Activated naive CD8-positive, alpha-beta T cell treated with anti-CD3 and anti-CD28 coated beads for 36 hours (primary cell): Measurements from ENCODE around the gene CPD. TPM values are rescaled to one million over a fixed set of nuclear protein-coding genes. Genes with fewer than 3 reads are reported as not detected.
"Not testable (repeated sequence)": the region's sequence is repeated elsewhere in the genome, so short reads cannot be mapped to it uniquely, and the experiment has no call there.

ENCODE experiments used
- DNase-seq: peaks from one replicate; pipeline ENCODE4 v3.0.0; 2021
- H3K27ac Mint-ChIP-seq: one replicate; pipeline ENCODE4 v1.8.0; 2022; ENCODE audit warnings: mild to moderate bottlenecking, moderate library complexity, mixed read lengths
- H3K27me3 Mint-ChIP-seq: one replicate; pipeline ENCODE4 v1.8.0; 2022; ENCODE audit warnings: mild to moderate bottlenecking, mixed read lengths
- H3K36me3 Mint-ChIP-seq: one replicate; pipeline ENCODE4 v1.8.0; 2021; ENCODE audit warnings: mild to moderate bottlenecking, mixed read lengths
- H3K4me1 Mint-ChIP-seq: one replicate; pipeline ENCODE4 v1.8.0; 2021; ENCODE audit warnings: mixed read lengths
- H3K4me3 Mint-ChIP-seq: one replicate; pipeline ENCODE4 v1.8.0; 2022; ENCODE audit warnings: mild to moderate bottlenecking, moderate library complexity, mixed read lengths
- H3K9me3 Mint-ChIP-seq: one replicate; pipeline ENCODE4 v1.8.0; 2022; ENCODE audit warnings: mixed read lengths
- total RNA-seq, 2 experiments: library from RNA; stranded (reverse); gene quantifications; one replicate each; pipeline ENCODE4 v1.2.3, GENCODE V29; 2021

The CPD gene
- total RNA-seq, 2 experiments from 2014 or later, result 23.7 to 26.2 TPM

- H3K27ac Mint-ChIP-seq, result no peak overlapping the region
- DNase-seq, result no peak
- H3K27me3 Mint-ChIP-seq, result no peaks in the 10 kb centered on the region
- H3K4me3 Mint-ChIP-seq, result no peak overlapping the region
- H3K9me3 Mint-ChIP-seq, result no peaks in the 10 kb centered on the region
- peaks cover 7% of the 10 kb centered on the region for H3K4me1 Mint-ChIP-seq
- peaks cover 21% of the 10 kb centered on the region for H3K36me3 Mint-ChIP-seq
Observed at GRCh38 chr17:30389756-30390300, 11.1 kb downstream of the CPD start.

GRCh38 chr17:30391534-30391933 is 12.8 kb downstream of the CPD start:
- H3K4me3 Mint-ChIP-seq, result no peak overlapping the region
- H3K27ac Mint-ChIP-seq, result no peak overlapping the region
- H3K9me3 Mint-ChIP-seq, result no peaks in the 10 kb centered on the region
- no peaks in the 10 kb centered on the region for H3K27me3 Mint-ChIP-seq
- no peak for DNase-seq
- peaks cover 14% of the 10 kb centered on the region for H3K36me3 Mint-ChIP-seq
- H3K4me1 Mint-ChIP-seq, result peaks cover 17% of the 10 kb centered on the region

GRCh38 chr17:30393491-30393890 is 14.8 kb downstream of the CPD start:
- H3K9me3 Mint-ChIP-seq, result no peaks in the 10 kb centered on the region
- peaks cover 10% of the 10 kb centered on the region for H3K36me3 Mint-ChIP-seq
- H3K27ac Mint-ChIP-seq, result no peak overlapping the region
- H3K27me3 Mint-ChIP-seq, result no peaks in the 10 kb centered on the region
- H3K4me1 Mint-ChIP-seq, result peaks cover 19% of the 10 kb centered on the region
- H3K4me3 Mint-ChIP-seq, result no peak overlapping the region
- DNase-seq, result no peak

- Mint-ChIP-seq H3K9me3 (no peaks in the 10 kb centered on the region), H3K27me3 (no peaks in the 10 kb centered on the region), H3K4me3 (no peak overlapping the region), H3K36me3 (peaks cover 10% of the 10 kb centered on the region), H3K4me1 (peaks cover 19% of the 10 kb centered on the region), H3K27ac (no peak overlapping the region)
- DNase-seq, result no peak
Observed at GRCh38 chr17:30393911-30394867, 15.5 kb downstream of the CPD start.

- Mint-ChIP-seq H3K27ac (no peak overlapping the region), H3K4me1 (peaks cover 19% of the 10 kb centered on the region), H3K36me3 (peaks cover 9% of the 10 kb centered on the region), H3K4me3 (no peak overlapping the region), H3K27me3 (no peaks in the 10 kb centered on the region), H3K9me3 (no peaks in the 10 kb centered on the region)
- no peak for DNase-seq
Observed at GRCh38 chr17:30395398-30396022, 16.8 kb downstream of the CPD start.

- H3K27ac Mint-ChIP-seq, result no peak overlapping the region
- H3K4me3 Mint-ChIP-seq, result no peak overlapping the region
- H3K36me3 Mint-ChIP-seq, result peaks cover 9% of the 10 kb centered on the region
- H3K4me1 Mint-ChIP-seq, result peaks cover 19% of the 10 kb centered on the region
- DNase-seq, result no peak
- H3K27me3 Mint-ChIP-seq, result no peaks in the 10 kb centered on the region
- no peaks in the 10 kb centered on the region for H3K9me3 Mint-ChIP-seq
Observed at GRCh38 chr17:30396129-30396528, 17.4 kb downstream of the CPD start.

GRCh38 chr17:30396612-30397011 is 17.9 kb downstream of the CPD start:
- H3K4me1 Mint-ChIP-seq, result peaks cover 19% of the 10 kb centered on the region
- no peak overlapping the region for H3K27ac Mint-ChIP-seq
- no peaks in the 10 kb centered on the region for H3K9me3 Mint-ChIP-seq
- H3K36me3 Mint-ChIP-seq, result peaks cover 12% of the 10 kb centered on the region
- no peak for DNase-seq
- no peaks in the 10 kb centered on the region for H3K27me3 Mint-ChIP-seq
- no peak overlapping the region for H3K4me3 Mint-ChIP-seq

- Mint-ChIP-seq H3K27ac (no peak overlapping the region), H3K4me3 (no peak overlapping the region), H3K9me3 (peaks cover 2% of the 10 kb centered on the region), H3K27me3 (no peaks in the 10 kb centered on the region), H3K36me3 (peaks cover 27% of the 10 kb centered on the region), H3K4me1 (peaks cover 20% of the 10 kb centered on the region)
- DNase-seq, result no peak
Observed at GRCh38 chr17:30398328-30399041, 19.8 kb downstream of the CPD start.

GRCh38 chr17:30401097-30401496 is 22.4 kb downstream of the CPD start:
- no peak overlapping the region for H3K4me3 Mint-ChIP-seq
- peaks cover 4% of the 10 kb centered on the region for H3K9me3 Mint-ChIP-seq
- H3K27ac Mint-ChIP-seq, result no peak overlapping the region
- H3K4me1 Mint-ChIP-seq, result peaks cover 20% of the 10 kb centered on the region
- no peaks in the 10 kb centered on the region for H3K27me3 Mint-ChIP-seq
- H3K36me3 Mint-ChIP-seq, result peaks cover 27% of the 10 kb centered on the region
- no peak for DNase-seq

- DNase-seq, result no peak
- no peaks in the 10 kb centered on the region for H3K27me3 Mint-ChIP-seq
- peaks cover 25% of the 10 kb centered on the region for H3K4me1 Mint-ChIP-seq
- peaks cover 7% of the 10 kb centered on the region for H3K9me3 Mint-ChIP-seq
- H3K36me3 Mint-ChIP-seq, result peaks cover 53% of the 10 kb centered on the region
- no peak overlapping the region for H3K4me3 Mint-ChIP-seq
- no peak overlapping the region for H3K27ac Mint-ChIP-seq
Observed at GRCh38 chr17:30405161-30405560, 26.4 kb downstream of the CPD start.

- not testable (repeated sequence) for H3K9me3 Mint-ChIP-seq, H3K27me3 Mint-ChIP-seq, H3K4me3 Mint-ChIP-seq, DNase-seq, H3K27ac Mint-ChIP-seq
- H3K4me1 Mint-ChIP-seq, result peaks cover 42% of the 10 kb centered on the region
- peaks cover 58% of the 10 kb centered on the region for H3K36me3 Mint-ChIP-seq
Observed at GRCh38 chr17:30410627-30411026, 31.9 kb downstream of the CPD start.

GRCh38 chr17:30412008-30412496 is 33.3 kb downstream of the CPD start:
- Mint-ChIP-seq H3K4me1 (peaks cover 41% of the 10 kb centered on the region), H3K36me3 (peaks cover 59% of the 10 kb centered on the region)
- H3K9me3 Mint-ChIP-seq, H3K27ac Mint-ChIP-seq, DNase-seq, H3K4me3 Mint-ChIP-seq, H3K27me3 Mint-ChIP-seq: not testable (repeated sequence)

GRCh38 chr17:30413109-30413508 is 34.4 kb downstream of the CPD start:
- H3K4me1 Mint-ChIP-seq, result peaks cover 36% of the 10 kb centered on the region

GRCh38 chr17:30414486-30414885 is 35.8 kb downstream of the CPD start:
- no peak overlapping the region for H3K4me3 Mint-ChIP-seq
- H3K27me3 Mint-ChIP-seq, result no peaks in the 10 kb centered on the region
- peaks cover 41% of the 10 kb centered on the region for H3K36me3 Mint-ChIP-seq
- DNase-seq, result no peak
- no peak overlapping the region for H3K27ac Mint-ChIP-seq
- H3K4me1 Mint-ChIP-seq, result peaks cover 33% of the 10 kb centered on the region
- peaks cover 9% of the 10 kb centered on the region for H3K9me3 Mint-ChIP-seq

More at GRCh38 chr17:30413109-30413508, 34.4 kb downstream of the CPD start:
- Mint-ChIP-seq H3K9me3 (peaks cover 9% of the 10 kb centered on the region), H3K27ac (peak overlapping the region; percentile 77), H3K36me3 (peaks cover 49% of the 10 kb centered on the region), H3K4me3 (peak overlapping the region; percentile 4), H3K27me3 (no peaks in the 10 kb centered on the region)
- DNase-seq, result no peak

- no peak overlapping the region for H3K4me3 Mint-ChIP-seq
- peaks cover 6% of the 10 kb centered on the region for H3K9me3 Mint-ChIP-seq
- peaks cover 30% of the 10 kb centered on the region for H3K4me1 Mint-ChIP-seq
- DNase-seq, result no peak
- no peak overlapping the region for H3K27ac Mint-ChIP-seq
- no peaks in the 10 kb centered on the region for H3K27me3 Mint-ChIP-seq
- H3K36me3 Mint-ChIP-seq, result peaks cover 31% of the 10 kb centered on the region
Observed at GRCh38 chr17:30415491-30415890, 36.8 kb downstream of the CPD start.
